22Rv1 (cell line): ENCODE results near the gene FGD6.

ENCODE experiments used
- ZFX ChIP-seq: fragments of 450-650 bp; IDR thresholded peaks from 2 replicates; pipeline ENCODE4 v1.6.1; 2017; ENCODE audit warnings: antibody characterized with exemption, borderline replicate concordance
- TF ChIP-seq, protein P1 (sequence below): fragments of 450-650 bp; IDR thresholded peaks from 2 replicates; pipeline ENCODE4 v1.5.1; 2017; ENCODE audit warnings: mild to moderate bottlenecking

DNA sequence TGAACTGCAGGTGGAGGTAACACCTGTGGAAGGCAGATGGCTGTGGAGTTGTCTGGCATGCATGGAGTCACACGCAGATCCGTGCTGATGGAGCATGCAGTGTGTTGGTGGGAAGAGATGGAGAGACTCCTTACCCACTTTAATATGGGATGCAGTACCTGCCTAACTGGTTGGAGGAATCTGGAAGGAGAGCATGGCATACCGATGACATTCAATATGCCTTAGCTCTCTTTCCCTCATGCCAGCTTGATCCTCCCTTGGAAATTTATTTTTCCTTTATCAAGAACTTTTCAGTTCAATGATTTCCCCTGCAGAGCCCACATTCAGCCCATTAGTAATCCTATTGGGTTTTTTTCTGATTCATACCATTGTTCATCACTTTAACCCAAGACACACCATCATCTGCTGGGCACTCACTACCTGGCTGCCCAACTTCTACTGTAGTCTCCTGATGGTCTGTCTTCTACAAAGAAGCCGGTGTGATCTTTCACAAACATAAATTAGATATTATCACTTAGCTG is 117.9 kb downstream of the FGD6 start:
- TF ChIP-seq, protein P1, sequence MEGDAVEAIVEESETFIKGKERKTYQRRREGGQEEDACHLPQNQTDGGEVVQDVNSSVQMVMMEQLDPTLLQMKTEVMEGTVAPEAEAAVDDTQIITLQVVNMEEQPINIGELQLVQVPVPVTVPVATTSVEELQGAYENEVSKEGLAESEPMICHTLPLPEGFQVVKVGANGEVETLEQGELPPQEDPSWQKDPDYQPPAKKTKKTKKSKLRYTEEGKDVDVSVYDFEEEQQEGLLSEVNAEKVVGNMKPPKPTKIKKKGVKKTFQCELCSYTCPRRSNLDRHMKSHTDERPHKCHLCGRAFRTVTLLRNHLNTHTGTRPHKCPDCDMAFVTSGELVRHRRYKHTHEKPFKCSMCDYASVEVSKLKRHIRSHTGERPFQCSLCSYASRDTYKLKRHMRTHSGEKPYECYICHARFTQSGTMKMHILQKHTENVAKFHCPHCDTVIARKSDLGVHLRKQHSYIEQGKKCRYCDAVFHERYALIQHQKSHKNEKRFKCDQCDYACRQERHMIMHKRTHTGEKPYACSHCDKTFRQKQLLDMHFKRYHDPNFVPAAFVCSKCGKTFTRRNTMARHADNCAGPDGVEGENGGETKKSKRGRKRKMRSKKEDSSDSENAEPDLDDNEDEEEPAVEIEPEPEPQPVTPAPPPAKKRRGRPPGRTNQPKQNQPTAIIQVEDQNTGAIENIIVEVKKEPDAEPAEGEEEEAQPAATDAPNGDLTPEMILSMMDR = no peak
- no peak for TF ChIP-seq ZFX
